HK-2 (cell line): ENCODE results near the gene PLCB1.
A peak's percentile ranks its signal among the peaks of the same experiment; 100 is the strongest.

Experiments
- DNase-seq: peaks from one replicate; pipeline ENCODE4 v3.0.0-alpha.2; 2018; ENCODE audit not compliant: unreplicated experiment

The PLCB1 gene

DNA sequence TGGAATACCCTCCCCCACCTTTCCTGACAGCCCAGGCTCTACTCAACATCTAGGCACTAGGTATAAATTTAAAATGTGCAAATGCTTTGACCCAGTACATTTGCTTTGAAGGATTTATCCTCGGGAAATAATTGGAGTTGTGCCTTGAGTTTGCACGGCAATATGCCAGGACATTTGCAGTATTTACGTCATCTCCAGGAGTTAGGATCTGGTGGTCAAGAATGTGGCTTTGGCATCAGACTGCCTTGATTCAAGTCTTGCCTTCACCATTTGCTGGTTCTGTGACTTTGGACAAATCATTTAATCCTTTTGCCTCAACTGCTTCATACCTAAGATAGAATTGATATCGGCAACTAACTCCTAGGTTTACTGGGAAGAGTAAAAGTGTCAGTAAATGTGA is 169.6 kb downstream of the PLCB1 start:
- no peak for DNase-seq

- DNase-seq: no peak
Measured at GRCh38 chr20:8303651-8304050, 171.6 kb downstream of the PLCB1 start.

DNA sequence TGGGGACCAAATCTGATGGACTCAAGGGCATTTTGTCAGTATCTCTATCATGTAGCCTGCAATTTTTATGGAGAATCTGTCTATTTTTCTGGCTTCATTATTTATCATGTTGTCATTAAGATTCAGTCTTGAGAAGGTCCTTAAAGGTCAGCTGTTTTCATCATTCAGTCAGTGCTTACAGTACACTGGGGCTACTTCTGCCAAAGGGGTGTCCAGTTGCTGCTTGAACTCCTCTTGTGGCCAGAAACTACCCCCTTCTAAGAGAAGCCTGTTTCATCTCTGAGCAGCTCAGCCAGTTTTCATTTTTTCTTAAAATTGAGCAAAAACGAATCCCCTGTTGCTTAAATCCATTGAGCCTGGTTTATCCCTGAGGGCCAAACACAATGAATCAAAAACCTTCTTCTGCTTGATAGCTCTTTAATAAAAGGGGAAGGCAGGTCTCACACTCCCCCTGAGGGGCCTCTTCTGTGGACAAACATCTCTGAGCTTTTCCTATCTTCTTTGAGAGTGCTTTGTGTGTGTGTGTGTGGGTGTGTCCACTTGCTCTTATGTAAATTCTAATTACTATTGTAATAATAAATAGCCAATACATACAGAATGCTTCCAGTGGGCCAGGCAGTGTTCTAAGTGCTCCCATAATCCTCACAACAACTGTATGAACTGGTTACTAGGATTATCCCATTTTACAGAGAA is 172.2 kb downstream of the PLCB1 start:
- DNase-seq: no peak

- DNase-seq: peak; percentile 60
Measured at GRCh38 chr20:8305449-8305978, 173.4 kb downstream of the PLCB1 start.

DNA sequence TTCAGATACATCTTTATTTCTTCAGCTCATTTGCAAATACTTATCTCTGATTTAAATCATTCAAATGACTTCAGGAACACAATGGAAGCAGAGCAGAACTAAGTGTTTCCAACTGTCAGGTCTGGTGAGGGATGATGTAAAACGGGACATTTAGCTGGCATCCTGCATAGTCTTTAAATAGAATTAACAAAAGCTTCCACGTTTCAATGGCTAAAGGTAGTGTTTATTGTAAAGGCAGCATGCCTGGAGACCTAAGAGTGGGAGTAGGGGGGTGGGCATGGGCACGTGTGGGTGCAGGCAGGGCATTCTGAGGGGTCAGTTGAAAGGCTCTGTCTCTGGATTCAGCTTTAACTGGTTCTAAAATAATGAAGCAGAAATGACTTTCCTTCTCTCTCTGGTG is 174.9 kb downstream of the PLCB1 start:
- no peak for DNase-seq

DNA sequence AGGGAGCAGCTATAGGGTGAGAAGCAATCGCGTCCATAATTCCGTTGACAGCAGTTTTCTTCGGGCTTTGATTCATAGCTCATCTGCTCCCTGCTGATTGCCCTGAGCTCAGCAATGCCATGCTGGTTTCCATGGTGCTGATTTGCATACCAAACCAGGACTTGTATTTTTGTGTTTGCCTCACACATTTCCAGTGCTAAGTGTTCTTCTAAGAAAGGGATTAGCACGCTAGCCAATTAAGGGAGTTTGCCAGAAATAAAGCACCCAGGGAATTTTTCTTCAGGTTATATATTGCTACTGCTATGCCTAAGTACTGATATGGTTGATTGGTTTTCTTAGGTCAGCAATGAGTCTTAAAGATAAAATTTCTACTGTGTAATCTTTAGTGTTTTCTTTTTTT is 177.6 kb downstream of the PLCB1 start:
- no peak for DNase-seq

DNA sequence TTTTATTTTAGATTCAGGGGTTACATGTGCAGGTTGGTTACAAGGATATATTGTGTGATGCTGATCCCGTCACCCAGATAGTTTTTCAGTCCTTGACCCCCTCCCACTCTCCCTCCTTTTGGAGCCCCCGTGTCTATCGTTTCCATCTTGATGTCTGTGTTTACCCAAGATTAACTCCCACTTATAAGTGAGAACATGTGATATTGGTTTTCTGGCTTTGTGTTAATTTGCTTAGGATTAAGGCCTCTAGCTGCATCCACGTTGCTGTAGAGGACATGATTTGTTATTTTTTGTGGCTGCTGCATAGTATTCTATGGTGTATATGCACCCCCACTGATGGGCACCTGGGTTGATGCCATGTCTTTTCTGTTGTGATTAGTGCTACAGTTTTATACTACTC is 178.6 kb downstream of the PLCB1 start:
- no peak for DNase-seq

- DNase-seq: no peak
Measured at GRCh38 chr20:8313073-8313472, 181.0 kb downstream of the PLCB1 start.

GRCh38 chr20:8315639-8316573 is 183.8 kb downstream of the PLCB1 start:
- DNase-seq: no peak

DNA sequence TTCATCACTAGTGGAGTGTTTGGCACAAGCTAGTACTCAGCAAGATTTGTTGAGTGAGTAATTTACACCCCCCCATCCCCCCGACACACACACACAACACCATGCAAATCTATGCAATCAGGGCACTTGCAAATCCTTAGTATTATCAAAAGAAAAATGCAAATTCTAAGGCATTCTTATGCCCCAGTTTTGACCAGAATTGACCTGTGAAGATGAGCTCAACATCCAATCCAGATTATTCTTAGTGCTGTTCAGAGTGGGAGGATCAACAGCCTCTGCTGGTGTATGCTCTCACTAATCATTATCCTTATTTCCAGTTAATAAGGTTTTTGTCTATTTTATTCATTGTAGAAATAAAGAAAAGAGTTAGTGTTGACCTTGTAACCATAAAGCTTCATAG is 185.4 kb downstream of the PLCB1 start:
- DNase-seq: no peak

GRCh38 chr20:8318965-8319625 is 187.0 kb downstream of the PLCB1 start:
- DNase-seq: no peak

GRCh38 chr20:8320306-8320705 is 188.2 kb downstream of the PLCB1 start:
- no peak for DNase-seq

GRCh38 chr20:8321001-8321400 is 188.9 kb downstream of the PLCB1 start:
- no peak for DNase-seq

GRCh38 chr20:8322662-8323217 is 190.7 kb downstream of the PLCB1 start:
- no peak for DNase-seq

DNA sequence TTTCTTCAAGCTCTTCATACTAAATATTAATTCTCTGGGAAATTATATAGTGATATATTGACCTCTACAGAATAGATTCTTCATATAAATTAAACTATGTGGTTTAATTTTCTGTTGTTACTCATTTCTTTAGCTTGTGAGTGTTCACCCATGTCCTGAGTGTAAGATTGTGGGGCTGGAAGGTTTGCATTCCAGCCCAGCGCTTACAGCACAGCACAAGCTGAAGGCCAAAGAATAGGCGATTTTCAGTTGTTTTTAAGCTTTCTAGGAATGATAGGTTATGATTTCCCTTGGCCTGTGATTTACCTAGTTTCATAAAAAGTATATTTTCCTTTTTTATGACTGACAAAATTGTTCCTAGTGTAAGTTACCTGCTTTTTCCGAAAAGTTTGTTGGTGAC is 194.1 kb downstream of the PLCB1 start:
- no peak for DNase-seq

DNA sequence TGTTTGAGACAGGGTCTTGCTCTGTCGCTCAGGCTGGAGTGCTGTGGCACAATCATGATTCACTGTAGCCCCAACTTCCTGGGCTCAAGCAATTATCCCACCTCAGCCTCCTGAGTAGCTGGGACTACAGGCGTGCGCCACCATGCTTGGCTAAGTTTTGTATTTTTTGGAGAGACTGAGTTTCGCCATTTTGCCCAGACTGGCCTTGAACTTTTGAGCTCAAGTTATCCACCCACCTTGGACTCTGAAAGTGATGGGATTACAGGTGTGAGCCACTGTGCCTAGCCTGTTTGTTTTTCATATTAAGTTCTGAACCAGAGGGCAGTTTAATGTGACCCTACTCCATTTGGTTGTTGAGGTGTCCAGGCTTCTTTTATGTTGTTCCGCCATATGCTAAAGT is 194.8 kb downstream of the PLCB1 start:
- DNase-seq: no peak

- no peak for DNase-seq
Measured at GRCh38 chr20:8328189-8328588, 196.1 kb downstream of the PLCB1 start.

- no peak for DNase-seq
Measured at GRCh38 chr20:8330319-8330784, 198.3 kb downstream of the PLCB1 start.

- DNase-seq: peak; percentile 21
Measured at GRCh38 chr20:8330785-8331695, 199.0 kb downstream of the PLCB1 start.

DNA sequence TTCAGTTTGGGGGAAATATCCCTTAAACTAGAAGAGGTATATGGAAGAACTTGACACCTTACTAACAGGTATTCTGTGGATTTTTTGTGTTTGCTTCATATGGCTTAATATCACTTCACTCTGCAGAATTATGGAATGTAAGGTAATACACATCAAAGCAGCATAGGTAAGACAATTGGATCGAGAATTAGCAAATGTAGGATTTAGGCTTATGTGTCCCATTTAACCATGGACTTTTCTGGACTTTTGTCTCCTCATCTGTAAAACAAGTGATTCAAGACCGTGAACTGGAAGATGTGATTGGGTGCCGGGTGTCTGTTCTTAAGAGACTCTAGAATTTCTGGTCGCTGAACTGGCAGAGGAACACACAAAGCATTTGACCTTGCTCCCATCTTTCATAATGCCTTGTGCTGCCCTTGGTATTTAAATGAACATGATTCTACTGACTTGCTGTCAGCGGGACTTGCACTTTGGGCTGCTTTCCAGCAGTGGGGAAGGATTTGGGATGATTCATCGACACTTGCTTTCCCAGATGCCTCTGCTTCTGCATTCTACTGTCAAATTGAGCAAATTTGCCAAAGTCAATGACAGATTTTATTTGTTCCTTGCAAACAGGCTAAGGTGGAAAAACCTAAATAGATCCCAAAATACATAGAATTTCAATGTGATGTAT is 199.8 kb downstream of the PLCB1 start:
- DNase-seq: peak; percentile 12
